Calu3 (cell line): ENCODE measurements around the gene FNBP1. TPM values are rescaled to one million over a fixed set of nuclear protein-coding genes. Genes with fewer than 3 reads are reported as not detected.
"Not testable (repeated sequence)": the region's sequence is repeated elsewhere in the genome, so short reads cannot be mapped to it uniquely, and the experiment has no call there.

Experiments
- BruUV-seq: library from RNA; stranded (reverse); fragments of 400-500 nt; replicated peaks from 2 replicates; lab custom pipeline; 2021; lab: Mats Ljungman, UMichigan
- CTCF ChIA-PET: fragments of 300-600 bp; sonication (Branson Sonifier 250); formaldehyde crosslinking; loops from one replicate; lab custom pipeline; 2022; ENCODE audit warnings: antibody characterized with exemption; lab: Charles Lee
- DNase-seq: peaks from one replicate; pipeline ENCODE4 v3.0.0; 2022
- H3K27ac Mint-ChIP-seq: one replicate; pipeline ENCODE4 v1.8.0; 2022; ENCODE audit warnings: mixed read lengths; ENCODE audit not compliant: unreplicated experiment
- H3K27me3 Mint-ChIP-seq: one replicate; pipeline ENCODE4 v1.8.0; 2022; ENCODE audit warnings: mixed read lengths; ENCODE audit not compliant: unreplicated experiment
- H3K36me3 Mint-ChIP-seq: one replicate; pipeline ENCODE4 v1.8.0; 2022; ENCODE audit warnings: mild to moderate bottlenecking, moderate library complexity, mixed read lengths; ENCODE audit not compliant: insufficient read depth, unreplicated experiment
- H3K4me1 Mint-ChIP-seq: one replicate; pipeline ENCODE4 v1.8.0; 2022; ENCODE audit warnings: mild to moderate bottlenecking, low read depth, mixed read lengths; ENCODE audit not compliant: unreplicated experiment
- H3K4me3 Mint-ChIP-seq: one replicate; pipeline ENCODE4 v1.8.0; 2022; ENCODE audit warnings: mild to moderate bottlenecking, low read depth, moderate library complexity, mixed read lengths; ENCODE audit not compliant: unreplicated experiment
- H3K9me3 Mint-ChIP-seq: one replicate; pipeline ENCODE4 v1.8.0; 2022; ENCODE audit warnings: low read depth, mixed read lengths; ENCODE audit not compliant: unreplicated experiment
- CTCF ChIP-seq: fragments of 200-600 bp; IDR thresholded peaks from one replicate; pipeline ENCODE4 v1.8.0; 2022; ENCODE audit warnings: antibody characterized with exemption; ENCODE audit not compliant: unreplicated experiment
- intact Hi-C: fragments of 100-400 bp; cut with micrococcal nuclease; formaldehyde crosslinking; loops from one replicate; pipeline ENCODE4 v1.10.0; 2022; ENCODE audit not compliant: unreplicated experiment
- total RNA-seq: library from RNA; stranded (reverse); gene quantifications from 2 replicates; pipeline ENCODE4 v1.2.3, GENCODE V29; 2022

The FNBP1 gene
- total RNA-seq, 1 experiment from 2014 or later, result 9.9 TPM

DNA sequence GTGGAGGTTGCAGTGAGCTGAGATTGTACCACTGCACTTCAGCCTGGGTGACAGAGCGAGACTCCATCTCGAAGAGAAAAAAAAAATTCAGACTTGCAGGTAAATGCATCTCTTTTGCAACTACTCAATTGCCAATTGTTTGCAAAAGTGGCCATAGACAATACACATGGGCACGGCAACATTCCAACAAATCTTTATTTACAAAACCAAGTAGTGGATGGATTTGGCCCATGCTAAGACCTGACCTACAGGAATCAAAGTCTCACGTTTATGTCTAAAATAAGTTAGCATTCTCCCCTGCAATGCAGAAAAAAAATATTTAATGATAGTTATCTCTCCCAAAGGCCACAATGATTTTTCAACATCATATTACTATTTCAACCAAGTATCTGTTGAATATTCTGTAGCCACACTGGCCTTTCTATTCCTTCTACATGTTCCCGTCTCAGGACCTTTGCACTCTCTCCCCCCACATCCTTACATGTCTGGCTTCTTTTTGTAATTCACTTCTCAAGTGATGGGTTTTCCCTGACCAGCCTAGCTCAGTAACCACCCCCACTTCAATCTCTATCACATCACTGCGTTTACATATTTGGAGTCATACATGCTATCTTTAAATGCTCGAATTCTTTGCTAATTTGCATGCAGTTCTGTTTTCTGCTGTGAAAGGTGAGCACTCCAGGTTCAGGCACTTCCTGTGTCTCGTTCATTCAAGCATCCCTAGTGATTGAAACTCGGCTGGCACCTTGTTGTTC is 54.2 kb downstream of the FNBP1 start:
- Mint-ChIP-seq H3K27ac (no peak overlapping the region), H3K9me3 (no peaks in the 10 kb centered on the region), H3K4me3 (no peak overlapping the region), H3K27me3 (no peaks in the 10 kb centered on the region), H3K36me3 (no peaks in the 10 kb centered on the region), H3K4me1 (peaks cover 29% of the 10 kb centered on the region)
- BruUV-seq, result no TSS peak
- CTCF ChIA-PET, result no interaction called here
- intact Hi-C loops, result no loop called here
- TF ChIP-seq CTCF, result no peak
- DNase-seq, result no peak

DNA sequence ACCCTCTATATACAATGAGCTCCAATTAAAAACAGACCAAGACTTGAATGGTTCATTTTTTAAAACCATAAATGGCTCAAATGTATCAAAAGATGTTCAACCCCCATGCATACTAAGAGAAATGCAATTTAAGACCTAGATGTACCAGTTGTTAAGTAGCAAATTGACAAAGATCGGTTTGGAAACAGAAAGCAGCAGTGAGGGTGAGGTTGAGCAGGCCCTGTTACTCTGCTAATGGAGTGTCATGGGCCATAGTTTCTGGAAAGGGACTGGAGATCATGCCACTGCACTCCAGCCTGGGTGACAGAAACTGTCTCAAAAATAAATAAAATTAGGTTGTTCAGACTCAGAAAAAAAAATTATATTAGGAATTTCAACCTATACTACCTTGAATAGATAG is 55.0 kb downstream of the FNBP1 start:
- no peak for DNase-seq
- H3K4me3 Mint-ChIP-seq, result no peak overlapping the region
- no TSS peak for BruUV-seq
- no peaks in the 10 kb centered on the region for H3K36me3 Mint-ChIP-seq
- H3K9me3 Mint-ChIP-seq, result no peaks in the 10 kb centered on the region
- TF ChIP-seq CTCF, result no peak
- peaks cover 29% of the 10 kb centered on the region for H3K4me1 Mint-ChIP-seq
- intact Hi-C loops, result no loop called here
- H3K27me3 Mint-ChIP-seq, result no peaks in the 10 kb centered on the region
- CTCF ChIA-PET, result interaction anchor here (0.6 kb wide), 1 partner anchor 392 kb away, joined by 4 read pairs; no protein-coding TSS in a partner anchor
- no peak overlapping the region for H3K27ac Mint-ChIP-seq

DNA sequence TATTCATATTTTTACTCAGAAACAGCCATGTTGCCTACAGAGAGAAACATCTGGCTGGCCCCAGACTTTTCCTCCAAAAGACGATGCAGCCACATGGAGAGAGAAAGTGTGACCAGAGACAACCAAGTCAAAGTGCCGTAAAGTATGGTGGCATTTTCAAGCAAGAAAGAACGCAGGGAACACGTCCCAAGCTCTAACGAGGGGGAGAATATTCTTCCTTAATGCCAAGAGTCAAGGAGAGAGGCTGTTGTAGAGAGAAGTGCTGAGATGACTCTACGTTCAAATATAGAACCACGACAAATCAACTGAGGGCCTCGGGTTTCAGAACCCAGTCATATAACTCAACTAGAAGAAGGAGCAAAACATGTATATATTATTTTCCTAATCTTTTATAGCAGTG is 55.9 kb downstream of the FNBP1 start:
- H3K27ac Mint-ChIP-seq, result no peak overlapping the region
- H3K9me3 Mint-ChIP-seq, result no peaks in the 10 kb centered on the region
- no peaks in the 10 kb centered on the region for H3K36me3 Mint-ChIP-seq
- TF ChIP-seq CTCF, result no peak
- no peak overlapping the region for H3K4me3 Mint-ChIP-seq
- CTCF ChIA-PET, result no interaction called here
- intact Hi-C loops, result no loop called here
- peaks cover 27% of the 10 kb centered on the region for H3K4me1 Mint-ChIP-seq
- no TSS peak for BruUV-seq
- no peaks in the 10 kb centered on the region for H3K27me3 Mint-ChIP-seq
- DNase-seq, result no peak

- DNase-seq, H3K9me3 Mint-ChIP-seq, H3K36me3 Mint-ChIP-seq, H3K4me3 Mint-ChIP-seq, BruUV-seq, intact Hi-C loops, H3K27ac Mint-ChIP-seq, H3K27me3 Mint-ChIP-seq, CTCF ChIA-PET: not testable (repeated sequence)
- H3K4me1 Mint-ChIP-seq, result peaks cover 11% of the 10 kb centered on the region
Observed at GRCh38 chr9:129984589-129984988, 58.4 kb downstream of the FNBP1 start.

GRCh38 chr9:129983891-129984290 is 59.1 kb downstream of the FNBP1 start:
- intact Hi-C loops, result no loop called here
- no peak overlapping the region for H3K4me3 Mint-ChIP-seq
- peaks cover 4% of the 10 kb centered on the region for H3K4me1 Mint-ChIP-seq
- no peaks in the 10 kb centered on the region for H3K9me3 Mint-ChIP-seq
- TF ChIP-seq CTCF, result no peak
- no peak for DNase-seq
- no TSS peak for BruUV-seq
- no peaks in the 10 kb centered on the region for H3K27me3 Mint-ChIP-seq
- H3K36me3 Mint-ChIP-seq, result no peaks in the 10 kb centered on the region
- H3K27ac Mint-ChIP-seq, result no peak overlapping the region
- CTCF ChIA-PET, result no interaction called here
